GM04504 (cell line): ENCODE measurements around the gene HOXC13.

Source experiments
- DNase-seq: peaks from one replicate; pipeline ENCODE4 v3.0.0-alpha.2; 2012; ENCODE audit warnings: low read depth

Gene HOXC13

GRCh38 chr12:53955036-53955775 lies 16.6 kb downstream of the HOXC13 start:
- no peak for DNase-seq

- no peak for DNase-seq
Observed at GRCh38 chr12:53955776-53956250, 17.2 kb downstream of the HOXC13 start.

GRCh38 chr12:53956251-53956887 lies 17.7 kb downstream of the HOXC13 start:
- no peak for DNase-seq

- DNase-seq = no peak
Observed at GRCh38 chr12:53956914-53957536, 18.4 kb downstream of the HOXC13 start.

- DNase-seq = no peak
Observed at GRCh38 chr12:53958128-53958527, 19.5 kb downstream of the HOXC13 start.

GRCh38 chr12:53959314-53959713 lies 20.7 kb downstream of the HOXC13 start:
- no peak for DNase-seq

- no peak for DNase-seq
Observed at GRCh38 chr12:53960187-53961024, 21.8 kb downstream of the HOXC13 start.

GRCh38 chr12:53961025-53961761 lies 22.6 kb downstream of the HOXC13 start:
- DNase-seq = no peak

GRCh38 chr12:53963005-53963404 lies 24.4 kb downstream of the HOXC13 start:
- DNase-seq = no peak

- DNase-seq = no peak
Observed at GRCh38 chr12:53963434-53964314, 25.0 kb downstream of the HOXC13 start.

- DNase-seq = no peak
Observed at GRCh38 chr12:53964315-53964713, 25.7 kb downstream of the HOXC13 start.

- no peak for DNase-seq
Observed at GRCh38 chr12:53965281-53966084, 26.9 kb downstream of the HOXC13 start.

GRCh38 chr12:53966085-53966384 lies 27.4 kb downstream of the HOXC13 start:
- no peak for DNase-seq

- no peak for DNase-seq
Observed at GRCh38 chr12:53966385-53967133, 27.9 kb downstream of the HOXC13 start.

- DNase-seq = no peak
Observed at GRCh38 chr12:53967421-53967925, 28.8 kb downstream of the HOXC13 start.

- no peak for DNase-seq
Observed at GRCh38 chr12:53968214-53969127, 29.8 kb downstream of the HOXC13 start.

- DNase-seq = no peak
Observed at GRCh38 chr12:53969588-53970259, 31.1 kb downstream of the HOXC13 start.
